BLaER1 (cell line): ENCODE measurements around the gene CATSPERZ.
A peak's percentile ranks its signal among the peaks of the same experiment; 100 is the strongest.
"Not testable (repeated sequence)": the region's sequence is repeated elsewhere in the genome, so short reads cannot be mapped to it uniquely, and the experiment has no call there.

Experiments
- H3K27ac ChIP-seq: shearing (Covaris generic); formaldehyde crosslinking; 2 replicates; pipeline ENCODE4 v1.8.1; 2022
- H3K27me3 ChIP-seq: shearing (Covaris generic); formaldehyde crosslinking; 2 replicates; pipeline ENCODE4 v1.8.1; 2022
- H3K36me3 ChIP-seq: shearing (Covaris generic); formaldehyde crosslinking; 2 replicates; pipeline ENCODE4 v1.8.1; 2022
- H3K4me1 ChIP-seq: shearing (Covaris generic); formaldehyde crosslinking; 2 replicates; pipeline ENCODE4 v1.8.1; 2022
- H3K4me2 ChIP-seq: shearing (Covaris generic); formaldehyde crosslinking; 2 replicates; pipeline ENCODE4 v1.8.1; 2022
- H3K4me3 ChIP-seq: shearing (Covaris generic); formaldehyde crosslinking; 2 replicates; pipeline ENCODE4 v1.8.1; 2022
- H3K9ac ChIP-seq: shearing (Covaris generic); formaldehyde crosslinking; 2 replicates; pipeline ENCODE4 v1.8.1; 2022
- H3K9me3 ChIP-seq: shearing (Covaris generic); formaldehyde crosslinking; 2 replicates; pipeline ENCODE4 v1.8.1; 2022
- H4K20me1 ChIP-seq: shearing (Covaris generic); formaldehyde crosslinking; 2 replicates; pipeline ENCODE4 v1.8.1; 2022
- Cebpa-rat ChIP-seq: shearing (Covaris generic); IDR thresholded peaks from 2 replicates; pipeline ENCODE4 v1.8.1; 2022

CATSPERZ gene

DNA sequence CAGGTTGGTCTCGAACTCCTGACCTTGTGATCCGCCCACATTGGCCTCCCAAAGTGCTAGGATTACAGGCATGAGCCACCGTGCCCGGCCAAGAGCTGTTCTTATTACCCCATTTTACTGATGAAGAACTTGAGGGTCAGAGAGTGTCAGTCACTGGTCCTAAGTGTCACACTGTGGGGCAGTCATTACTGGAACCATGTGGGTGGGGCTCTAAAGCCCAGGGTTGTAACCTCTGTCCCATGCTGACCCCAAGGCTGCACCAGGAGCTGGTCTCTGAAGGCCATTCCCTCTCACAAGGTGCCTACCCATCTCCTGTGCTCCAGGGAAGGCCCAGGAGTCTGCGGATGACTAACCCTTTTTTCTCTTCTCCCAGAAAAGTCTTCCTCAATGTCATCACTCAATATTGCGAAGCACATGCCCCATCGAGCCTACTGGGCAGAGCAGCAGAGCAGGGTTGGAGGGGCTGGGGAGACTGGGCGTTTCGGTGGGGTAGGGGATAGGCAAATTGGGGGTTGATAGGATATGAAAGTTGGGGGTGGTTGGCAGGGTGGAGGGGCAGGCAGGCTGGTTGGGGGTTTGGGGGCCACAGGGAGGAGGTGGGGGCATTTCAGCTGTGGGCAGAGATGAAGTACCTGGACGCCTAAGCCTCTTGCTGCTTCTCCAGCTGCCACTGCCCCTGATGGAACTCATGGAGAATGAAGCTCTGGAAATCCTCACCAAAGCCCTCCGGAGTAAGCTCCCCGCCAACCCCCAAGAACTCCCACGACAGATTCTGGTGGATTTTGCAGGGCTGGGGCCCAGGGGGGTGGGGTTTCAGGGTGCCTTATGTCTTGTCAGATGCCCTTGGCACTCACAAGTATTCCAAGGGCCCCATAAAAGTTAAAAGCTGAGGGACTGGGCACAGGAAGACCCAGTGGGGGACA, 3.2 kb downstream of the CATSPERZ start:
- Histone ChIP-seq H3K4me2 (peak overlapping the region; percentile 97), H3K9me3 (no peaks in the 10 kb centered on the region), H3K9ac (no peak overlapping the region), H3K36me3 (peaks cover 14% of the 10 kb centered on the region), H3K27ac (no peak overlapping the region), H3K27me3 (peaks cover 37% of the 10 kb centered on the region), H3K4me1 (peaks cover 49% of the 10 kb centered on the region), H3K4me3 (peak overlapping the region; percentile 86; the same call in 1 of the 2 replicates), H4K20me1 (peaks cover 43% of the 10 kb centered on the region)
- no peak for TF ChIP-seq Cebpa-rat

DNA sequence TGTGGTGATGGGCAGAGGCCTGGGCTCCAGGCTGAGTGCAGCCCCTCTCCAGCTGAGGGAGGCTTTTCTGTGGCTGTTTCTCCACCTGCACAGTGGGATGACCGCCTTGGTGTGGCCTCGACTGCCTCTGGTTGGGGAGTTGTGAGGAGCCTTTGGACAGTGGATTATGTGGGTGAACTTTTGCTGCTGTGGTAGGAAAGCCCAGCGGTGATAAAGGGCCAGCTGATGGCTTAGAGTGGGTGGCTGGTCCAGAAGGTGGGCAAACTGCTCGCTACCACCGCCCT, 3.8 kb downstream of the CATSPERZ start:
- Histone ChIP-seq H3K36me3 (peaks cover 14% of the 10 kb centered on the region), H3K4me3 (peak overlapping the region; percentile 86), H3K9ac (no peak overlapping the region), H3K27ac (no peak overlapping the region), H4K20me1 (peaks cover 38% of the 10 kb centered on the region), H3K27me3 (peaks cover 31% of the 10 kb centered on the region), H3K9me3 (no peaks in the 10 kb centered on the region), H3K4me1 (peaks cover 49% of the 10 kb centered on the region), H3K4me2 (peak overlapping the region; percentile 97)
- TF ChIP-seq Cebpa-rat = no peak

DNA sequence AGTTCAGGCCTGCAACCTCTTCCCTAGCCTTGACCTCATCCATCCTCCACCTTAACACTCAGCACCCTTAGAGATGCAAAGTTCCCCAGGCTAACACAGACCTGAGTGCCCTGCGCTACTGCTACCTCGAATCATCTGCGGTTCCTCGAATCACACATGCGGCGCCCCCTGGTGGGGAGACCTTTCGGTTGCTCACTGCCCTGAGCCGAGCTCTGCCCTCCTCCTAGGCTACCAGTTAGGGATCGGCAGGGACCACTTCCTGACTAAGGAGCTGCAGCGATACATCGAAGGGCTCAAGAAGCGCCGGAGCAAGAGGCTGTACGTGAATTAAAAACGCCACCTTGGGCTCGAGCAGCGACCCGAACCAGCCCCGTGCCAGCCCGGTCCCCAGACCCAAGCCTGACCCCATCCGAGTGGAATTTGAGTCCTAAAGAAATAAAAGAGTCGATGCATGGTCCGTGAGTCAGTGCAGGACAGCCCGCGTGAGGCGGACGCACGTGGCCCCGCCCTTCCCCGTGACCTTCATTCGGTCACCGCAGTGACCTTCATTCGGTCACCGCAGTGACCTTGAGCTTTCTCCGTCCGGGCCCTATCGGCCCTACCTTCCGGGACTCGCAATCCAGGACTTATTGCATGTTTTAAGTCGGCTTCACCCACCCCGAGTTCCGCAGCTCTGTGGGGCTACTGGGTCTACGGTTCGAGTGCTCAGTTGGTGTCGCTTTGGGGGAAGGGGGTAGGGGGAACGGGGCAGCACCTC, 4.3 kb downstream of the CATSPERZ start:
- H3K4me3 ChIP-seq = peak overlapping the region; percentile 86
- peaks cover 44% of the 10 kb centered on the region for H3K4me1 ChIP-seq
- H3K36me3 ChIP-seq = peaks cover 14% of the 10 kb centered on the region
- peaks cover 26% of the 10 kb centered on the region for H3K27me3 ChIP-seq
- peak overlapping the region; percentile 84 for H3K9ac ChIP-seq
- H3K9me3 ChIP-seq = no peaks in the 10 kb centered on the region
- H3K4me2 ChIP-seq = peak overlapping the region; percentile 97
- peak overlapping the region; percentile 87 for H3K27ac ChIP-seq
- peaks cover 33% of the 10 kb centered on the region for H4K20me1 ChIP-seq
- no peak for TF ChIP-seq Cebpa-rat

DNA sequence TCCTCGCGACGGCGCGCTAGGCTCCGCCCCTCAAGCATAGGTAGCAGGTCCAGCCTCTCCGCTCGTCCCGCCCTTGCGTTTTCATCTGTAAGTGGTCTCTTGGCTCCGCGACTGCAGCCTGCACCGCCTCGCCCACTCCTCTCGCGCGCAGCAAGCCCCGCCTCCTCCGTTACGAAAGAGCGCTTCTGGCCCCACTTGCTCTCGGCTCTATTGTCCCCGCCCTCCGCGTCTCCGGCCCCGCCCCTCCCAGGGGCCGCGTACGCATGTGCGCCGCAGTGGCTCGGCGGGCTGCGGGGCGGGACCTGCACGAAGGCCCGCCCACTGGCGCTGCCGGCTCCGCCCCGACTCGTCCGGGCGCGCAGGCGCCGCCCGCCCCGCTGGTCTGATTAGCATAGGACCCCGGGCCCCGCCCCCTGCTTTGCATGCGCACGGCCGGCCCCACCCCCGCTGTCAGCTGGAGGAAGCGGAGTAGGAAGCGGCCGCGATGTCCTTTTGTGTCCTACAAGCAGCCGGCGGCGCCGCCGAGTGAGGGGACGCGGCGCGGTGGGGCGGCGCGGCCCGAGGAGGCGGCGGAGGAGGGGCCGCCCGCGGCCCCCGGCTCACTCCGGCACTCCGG, 5.0 kb downstream of the CATSPERZ start, which contains the start of gene ESRRA:
Gene ESRRA (plus strand): TSS at position 450 of the 616 bp plus-strand sequence. CDS start 1,656 bp downstream, outside the sequence.
- H3K36me3 ChIP-seq = peaks cover 14% of the 10 kb centered on the region
- peak within 1 kb of the TSS; percentile 86 for H3K4me3 ChIP-seq
- peaks cover 28% of the 10 kb centered on the region for H4K20me1 ChIP-seq
- no peak for TF ChIP-seq Cebpa-rat
- peak within 1 kb of the TSS; percentile 88 for H3K9ac ChIP-seq
- peak within 1 kb of the TSS; percentile 87 for H3K27ac ChIP-seq
- H3K27me3 ChIP-seq = peaks cover 19% of the 10 kb centered on the region
- H3K4me2 ChIP-seq = peak within 1 kb of the TSS; percentile 99
- H3K9me3 ChIP-seq = no peaks in the 10 kb centered on the region
- peaks cover 37% of the 10 kb centered on the region for H3K4me1 ChIP-seq

DNA sequence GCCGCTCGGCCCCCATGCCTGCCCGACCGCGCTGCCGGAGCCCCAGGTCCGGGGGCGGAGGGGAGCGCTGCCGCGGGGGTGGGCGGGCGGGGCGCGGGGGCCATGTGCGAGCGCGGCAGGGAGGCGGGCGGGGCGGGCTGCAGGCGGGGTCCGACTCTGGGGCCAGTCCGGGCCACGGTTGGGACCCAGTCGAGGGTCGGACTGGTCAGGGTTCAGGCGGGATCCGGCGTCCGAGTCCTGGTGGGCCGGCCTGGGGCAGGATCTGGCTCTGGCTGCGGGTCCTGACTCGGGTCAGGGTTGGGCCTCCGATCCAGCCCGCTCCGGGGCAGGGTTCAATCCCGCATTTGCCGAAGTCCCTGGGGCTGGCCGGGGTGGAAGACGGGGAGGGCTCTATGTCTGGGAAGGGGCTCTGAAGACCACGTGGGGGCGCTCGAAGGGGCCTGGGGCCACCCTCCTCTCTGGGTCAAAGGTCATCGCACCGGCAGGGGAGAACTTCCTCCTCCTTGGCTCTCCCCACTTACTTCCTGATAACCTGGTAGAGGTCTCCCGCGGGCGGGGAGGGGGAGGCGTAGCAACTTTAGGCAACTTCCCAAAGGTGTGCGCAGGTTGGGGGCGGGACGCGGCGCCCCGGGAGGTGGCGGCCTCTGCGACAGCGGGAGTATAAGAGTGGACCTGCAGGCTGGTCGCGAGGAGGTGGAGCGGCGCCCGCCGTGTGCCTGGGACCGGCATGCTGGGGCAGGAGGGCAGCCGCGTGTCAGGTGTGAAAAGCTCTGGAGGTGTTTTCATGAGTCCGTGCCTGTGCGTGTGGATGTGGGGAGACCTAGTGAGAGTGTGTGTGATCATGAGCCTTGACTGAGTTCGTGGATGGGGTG, 5.8 kb downstream of the CATSPERZ start:
- H3K4me1 ChIP-seq = peaks cover 35% of the 10 kb centered on the region
- H3K9ac ChIP-seq = peak overlapping the region; percentile 88
- peak overlapping the region; percentile 99 for H3K4me2 ChIP-seq
- no peak for TF ChIP-seq Cebpa-rat
- peaks cover 28% of the 10 kb centered on the region for H4K20me1 ChIP-seq
- H3K36me3 ChIP-seq = peaks cover 20% of the 10 kb centered on the region
- H3K9me3 ChIP-seq = no peaks in the 10 kb centered on the region
- H3K27me3 ChIP-seq = peaks cover 11% of the 10 kb centered on the region
- H3K4me3 ChIP-seq = peak overlapping the region; percentile 86
- H3K27ac ChIP-seq = peak overlapping the region; percentile 83

DNA sequence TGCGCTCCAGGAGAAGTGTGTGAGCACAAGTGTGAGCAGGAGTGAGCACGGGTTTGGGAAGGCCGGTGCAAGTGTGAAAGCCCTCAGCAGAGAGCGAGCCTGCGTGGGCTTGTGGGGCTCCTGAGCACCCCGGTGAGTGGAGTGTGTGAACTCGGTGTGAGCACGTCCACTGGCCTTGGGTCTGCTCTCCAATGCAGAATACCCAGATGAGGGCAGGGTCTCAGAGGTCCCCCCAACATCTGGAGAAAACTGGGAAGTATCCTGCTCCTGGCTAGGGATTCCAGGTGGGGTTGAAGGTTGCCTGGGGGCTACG, 6.4 kb downstream of the CATSPERZ start:
- Histone ChIP-seq H3K4me2 (peak overlapping the region; percentile 99), H3K9ac (peak overlapping the region; percentile 88), H3K4me3 (peak overlapping the region; percentile 86), H3K27ac (peak overlapping the region; percentile 83), H3K36me3 (peaks cover 22% of the 10 kb centered on the region), H3K4me1 (peaks cover 34% of the 10 kb centered on the region), H3K27me3 (peaks cover 5% of the 10 kb centered on the region), H3K9me3 (no peaks in the 10 kb centered on the region), H4K20me1 (peaks cover 32% of the 10 kb centered on the region)
- TF ChIP-seq Cebpa-rat = no peak

DNA sequence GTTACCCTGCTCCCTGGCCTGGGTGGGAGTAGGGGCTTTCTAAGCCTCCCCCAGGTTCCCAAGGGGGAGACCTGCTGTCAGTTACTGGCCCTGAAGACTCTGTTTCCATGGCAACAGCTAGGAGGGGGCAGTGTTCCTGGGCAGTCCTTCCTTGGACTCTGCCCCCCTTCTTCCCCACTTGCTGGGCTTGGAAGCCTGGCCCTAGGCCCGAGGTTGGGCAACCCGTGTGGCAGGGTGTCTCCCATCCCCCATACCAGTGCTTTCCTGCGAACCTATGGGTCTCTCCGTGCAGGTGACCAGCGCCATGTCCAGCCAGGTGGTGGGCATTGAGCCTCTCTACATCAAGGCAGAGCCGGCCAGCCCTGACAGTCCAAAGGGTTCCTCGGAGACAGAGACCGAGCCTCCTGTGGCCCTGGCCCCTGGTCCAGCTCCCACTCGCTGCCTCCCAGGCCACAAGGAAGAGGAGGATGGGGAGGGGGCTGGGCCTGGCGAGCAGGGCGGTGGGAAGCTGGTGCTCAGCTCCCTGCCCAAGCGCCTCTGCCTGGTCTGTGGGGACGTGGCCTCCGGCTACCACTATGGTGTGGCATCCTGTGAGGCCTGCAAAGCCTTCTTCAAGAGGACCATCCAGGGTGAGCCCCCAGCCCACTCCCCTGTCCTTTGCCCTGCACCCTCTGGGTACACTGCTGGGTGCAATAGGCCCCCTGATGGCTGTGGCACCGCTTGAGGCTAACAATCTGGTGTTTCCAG, 6.9 kb downstream of the CATSPERZ start:
- TF ChIP-seq Cebpa-rat = no peak
- Histone ChIP-seq H3K27me3 (peaks cover under 1% of the 10 kb centered on the region; the same call in 1 of the 2 replicates), H3K4me1 (peaks cover 34% of the 10 kb centered on the region), H3K4me2 (peak overlapping the region; percentile 99), H3K27ac (peak overlapping the region; percentile 83), H3K36me3 (peaks cover 22% of the 10 kb centered on the region), H3K9ac (peak overlapping the region; percentile 88), H3K4me3 (peak overlapping the region; percentile 86), H4K20me1 (peaks cover 32% of the 10 kb centered on the region), H3K9me3 (no peaks in the 10 kb centered on the region)

DNA sequence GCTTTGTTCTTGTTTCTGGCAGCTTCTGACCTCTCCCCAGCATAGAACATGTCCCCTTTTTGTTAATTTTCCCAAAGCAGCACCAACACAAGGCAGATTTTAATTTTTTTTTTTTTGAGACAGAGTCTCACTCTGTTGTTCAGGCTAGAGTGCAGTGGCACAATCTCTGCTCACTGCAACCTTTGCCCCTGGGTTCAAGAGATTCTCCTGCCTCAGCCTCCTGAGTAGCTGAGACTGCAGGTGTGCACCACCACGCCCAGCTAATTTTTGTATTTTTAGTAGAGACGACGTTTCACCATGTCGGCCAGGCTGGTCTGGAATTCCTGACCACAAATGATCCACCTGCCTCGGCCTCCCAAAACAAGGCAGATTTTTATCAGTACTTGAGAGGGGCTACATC, 7.6 kb downstream of the CATSPERZ start:
- H3K9ac ChIP-seq = 0 out of 2 replicates have a peak overlapping the region, but pooled peaks have one; percentile 88
- peak overlapping the region; percentile 99; the same call in 1 of the 2 replicates for H3K4me2 ChIP-seq
- not testable (repeated sequence) for H3K9me3 ChIP-seq, H3K27me3 ChIP-seq, H3K4me3 ChIP-seq, H3K27ac ChIP-seq
- peaks cover 37% of the 10 kb centered on the region for H4K20me1 ChIP-seq
- H3K4me1 ChIP-seq = peaks cover 34% of the 10 kb centered on the region
- peaks cover 29% of the 10 kb centered on the region for H3K36me3 ChIP-seq
